ENCODE data around the gene ADAT3.

Gene ADAT3

GRCh38 chr19:1938071-1938470 is 32.9 kb downstream of the ADAT3 start:
- DNase-seq (ENCODE audit: low spot score), result no peak

GRCh38 chr19:1941146-1942077 is 36.2 kb downstream of the ADAT3 start, which contains the start of gene CSNK1G2:
TSS of gene CSNK1G2 (plus strand) at chr19:1941172. CDS start at chr19:1969773, 28,601 bp downstream.
- no peak for DNase-seq (ENCODE audit: low spot score)

- peak; percentile 75 for DNase-seq (ENCODE audit: low spot score)
Measured at GRCh38 chr19:1942078-1942933, 37.1 kb downstream of the ADAT3 start.

- DNase-seq (ENCODE audit: low spot score), result peak; percentile 16
Measured at GRCh38 chr19:1942934-1943555, 37.8 kb downstream of the ADAT3 start.

- no peak for DNase-seq (ENCODE audit: low spot score)
Measured at GRCh38 chr19:1943661-1944087, 38.5 kb downstream of the ADAT3 start.

- no peak for DNase-seq (ENCODE audit: low spot score)
Measured at GRCh38 chr19:1944088-1944915, 39.1 kb downstream of the ADAT3 start.

GRCh38 chr19:1944916-1945561 is 39.8 kb downstream of the ADAT3 start:
- no peak for DNase-seq (ENCODE audit: low spot score)

- DNase-seq (ENCODE audit: low spot score), result peak; percentile 24
Measured at GRCh38 chr19:1945899-1946298, 40.7 kb downstream of the ADAT3 start.

GRCh38 chr19:1947651-1948209 is 42.5 kb downstream of the ADAT3 start:
- no peak for DNase-seq (ENCODE audit: low spot score)

- DNase-seq (ENCODE audit: low spot score), result no peak
Measured at GRCh38 chr19:1949304-1950101, 44.3 kb downstream of the ADAT3 start.

GRCh38 chr19:1950640-1951039 is 45.4 kb downstream of the ADAT3 start:
- DNase-seq (ENCODE audit: low spot score), result no peak

GRCh38 chr19:1952635-1953034 is 47.4 kb downstream of the ADAT3 start:
- no peak for DNase-seq (ENCODE audit: low spot score)

GRCh38 chr19:1953037-1953436 is 47.8 kb downstream of the ADAT3 start:
- no peak for DNase-seq (ENCODE audit: low spot score)

GRCh38 chr19:1953441-1954094 is 48.4 kb downstream of the ADAT3 start:
- no peak for DNase-seq (ENCODE audit: low spot score)

GRCh38 chr19:1954532-1954933 is 49.3 kb downstream of the ADAT3 start:
- no peak for DNase-seq (ENCODE audit: low spot score)

- DNase-seq (ENCODE audit: low spot score), result no peak
Measured at GRCh38 chr19:1955171-1956121, 50.2 kb downstream of the ADAT3 start.

GRCh38 chr19:1956122-1956494 is 50.9 kb downstream of the ADAT3 start:
- DNase-seq (ENCODE audit: low spot score), result no peak

All from CD4-positive, alpha-beta T cell treated with Interleukin-6 at 100 ng/mL for 8 hours (primary cell).